Adipose tissue (tissue), 3 donors: ENCODE measurements around the gene ADARB1. TPM values are rescaled to one million over a fixed set of nuclear protein-coding genes. Genes with fewer than 3 reads are reported as not detected.
"Not testable (repeated sequence)": the region's sequence is repeated elsewhere in the genome, so short reads cannot be mapped to it uniquely, and the experiment has no call there.

Experiments used
- H3K27ac ChIP-seq: one replicate; pipeline ENCODE4 v1.5.1; 2013; ENCODE audit warnings: low read depth, low read length
- WGBS, 3 donors: extraction: QIAGEN DNeasy Blood & Tissue Kit; methylation state at CpG; one replicate each; pipeline ENCODE4 v1.1.7; 2013; 5-methylcytosine and 5-hydroxymethylcytosine counted together
- polyA plus RNA-seq, 3 donors: library from polyadenylated mRNA; stranded (reverse); fragments of 200-250 nt; gene quantifications; one replicate each; pipeline ENCODE4 v1.2.3, GENCODE V29; 2013
- donor health status: healthy with polysubstance abuse.
- donor health status: Bipolar disorder and iron deficiency.
- donor health status: healthy.

ADARB1 gene
- polyA plus RNA-seq, 3 donors = 2.7 to 17.9 (median 13.0) TPM

DNA sequence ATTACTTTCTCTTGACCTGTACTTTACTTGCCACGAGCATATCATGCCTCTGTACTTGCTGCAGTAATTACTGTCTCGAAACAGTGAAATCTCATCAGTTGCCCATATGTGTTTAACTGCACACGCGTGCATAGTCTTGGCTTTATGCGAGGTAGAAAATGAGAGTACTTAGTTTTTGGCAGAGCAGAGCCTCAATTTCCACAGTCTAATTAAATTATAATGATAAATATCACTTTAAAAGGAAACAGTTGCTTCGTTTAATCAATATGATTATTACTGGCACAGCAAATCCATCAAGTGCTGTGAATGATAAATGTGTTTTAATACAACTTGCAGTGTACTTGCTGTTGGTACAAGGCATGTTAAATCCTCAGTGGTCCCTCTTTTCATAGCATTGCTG is 47.6 kb downstream of the ADARB1 start:
- WGBS, 3 donors = 92 to 94% (median 93%) methylated on average over 6 of the region's 6 CpGs

DNA sequence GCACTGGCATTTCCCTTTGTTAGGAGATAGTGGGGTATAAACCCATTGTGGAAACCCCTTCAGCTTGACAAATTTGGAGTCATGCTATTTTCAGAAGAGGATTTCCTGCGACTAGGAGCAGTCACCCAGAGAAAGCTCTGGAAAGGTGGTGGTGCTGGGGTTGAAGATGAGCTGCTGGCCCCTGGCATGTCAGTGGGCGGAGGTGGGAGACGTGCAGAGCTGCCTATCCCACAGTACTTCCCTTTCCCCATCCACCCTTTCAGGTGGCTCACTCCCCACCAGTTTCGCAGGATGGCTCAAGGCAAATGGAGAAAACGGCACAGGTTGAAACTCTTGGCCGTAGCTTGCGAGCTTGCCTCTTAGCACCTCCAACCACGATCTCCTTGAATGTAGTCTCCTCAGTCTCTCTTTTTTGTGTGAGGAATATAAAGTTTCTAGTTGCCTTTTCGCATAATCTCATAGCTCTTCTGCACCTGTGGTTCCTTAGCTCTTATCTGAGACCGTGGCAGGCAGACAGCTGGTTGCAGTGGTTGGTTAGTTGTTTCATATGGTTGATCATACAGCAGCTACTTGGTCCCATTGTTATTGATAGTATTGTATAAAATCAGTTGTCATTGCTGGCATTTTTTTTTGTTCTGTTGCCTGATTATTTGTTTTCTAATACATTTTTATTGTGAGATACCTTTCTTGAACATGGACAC is 48.2 kb downstream of the ADARB1 start:
- no peak overlapping the region for H3K27ac ChIP-seq
- WGBS, 3 donors = 86 to 90% (median 87%) methylated on average over 10 of the region's 10 CpGs

More for the DNA sequence above, 47.6 kb downstream of the ADARB1 start:
- no peak overlapping the region for H3K27ac ChIP-seq

DNA sequence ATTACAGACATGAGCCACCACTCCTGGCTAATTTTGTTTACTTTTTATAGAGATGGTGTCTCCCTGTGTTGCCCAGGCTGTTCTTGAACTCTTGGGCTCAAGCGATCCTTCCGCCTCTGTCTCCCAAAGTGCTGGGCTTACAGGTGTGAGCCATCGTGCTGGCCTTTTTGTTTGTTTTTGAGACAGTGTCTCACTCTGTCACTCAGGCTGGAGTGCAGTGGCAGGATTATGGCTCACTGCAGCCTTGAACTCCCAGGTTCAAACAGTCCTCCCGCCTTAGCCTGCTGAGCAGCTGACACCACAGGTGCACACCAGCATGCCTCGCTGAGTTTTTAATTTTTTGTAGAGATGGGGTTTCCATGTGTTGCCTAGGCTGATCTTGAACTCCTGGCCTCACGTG is 49.1 kb downstream of the ADARB1 start:
- H3K27ac ChIP-seq = no peak overlapping the region
- 85 to 92% (median 90%) methylated on average over 6 of the region's 6 CpGs for WGBS, 3 donors

DNA sequence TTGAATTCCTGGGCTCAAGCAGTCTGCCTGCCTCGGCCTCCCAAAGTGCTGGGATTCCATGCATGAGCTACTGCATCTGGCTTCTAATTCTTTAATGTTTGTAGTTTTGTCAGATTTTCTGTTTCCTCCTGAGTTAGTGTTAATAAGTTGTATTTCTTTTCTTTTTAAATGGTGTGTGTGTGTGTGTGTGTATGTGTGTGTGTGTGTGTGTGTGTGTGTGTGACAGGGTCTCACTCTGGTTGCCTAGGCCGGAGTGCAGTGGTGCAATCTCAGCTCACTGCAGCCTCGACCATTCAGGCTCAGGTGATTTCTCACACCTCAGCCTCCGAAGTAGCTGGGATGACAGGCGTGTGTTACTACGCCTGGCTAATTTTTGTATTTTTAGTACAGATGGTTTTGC is 50.2 kb downstream of the ADARB1 start:
- WGBS, 3 donors = 88 to 96% (median 95%) methylated on average over 6 of the region's 6 CpGs
- no peak overlapping the region for H3K27ac ChIP-seq

DNA sequence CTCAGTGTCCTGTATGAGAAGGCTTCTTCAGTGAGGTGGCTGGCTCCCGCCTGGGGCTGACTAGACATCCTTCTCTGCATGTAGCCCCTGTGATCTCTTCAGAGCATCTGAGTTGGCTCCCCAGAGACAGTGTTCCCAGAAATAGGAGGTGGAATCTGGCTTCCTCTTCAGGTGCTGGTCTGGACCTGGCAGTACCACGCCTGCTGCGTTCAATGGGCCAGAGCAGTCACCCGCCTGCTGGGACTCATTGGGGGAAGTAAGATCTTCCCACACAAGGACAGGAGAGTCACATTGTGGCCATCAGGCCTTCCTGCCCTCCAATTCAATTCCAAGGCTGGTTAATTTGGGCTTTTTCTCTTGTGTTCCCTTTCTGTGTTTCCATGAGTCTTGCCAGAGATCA is 51.0 kb downstream of the ADARB1 start:
- WGBS, 3 donors = 78 to 84% (median 83%) methylated on average over 4 of the region's 4 CpGs
- H3K27ac ChIP-seq = no peak overlapping the region

DNA sequence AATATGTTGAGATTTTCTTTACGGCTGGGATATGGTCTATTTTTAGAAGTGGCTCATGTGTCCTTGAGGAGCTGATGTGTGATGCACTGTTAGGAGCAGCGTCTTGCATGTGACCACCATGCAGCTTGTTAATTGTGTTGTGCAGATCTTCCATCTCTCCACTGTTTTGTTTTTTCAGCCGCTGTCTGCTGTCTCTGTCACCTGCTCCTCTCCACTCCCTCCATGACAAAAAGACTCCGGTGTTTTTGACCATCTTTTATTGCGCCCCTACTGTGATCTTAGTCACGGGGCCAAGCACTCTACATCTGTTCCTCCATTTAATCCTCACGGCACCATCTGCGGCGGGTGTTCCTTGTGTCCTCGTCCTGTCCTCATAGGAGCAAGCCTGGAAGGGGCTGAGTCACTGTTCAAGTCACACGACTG is 51.8 kb downstream of the ADARB1 start:
- H3K27ac ChIP-seq = no peak overlapping the region

DNA sequence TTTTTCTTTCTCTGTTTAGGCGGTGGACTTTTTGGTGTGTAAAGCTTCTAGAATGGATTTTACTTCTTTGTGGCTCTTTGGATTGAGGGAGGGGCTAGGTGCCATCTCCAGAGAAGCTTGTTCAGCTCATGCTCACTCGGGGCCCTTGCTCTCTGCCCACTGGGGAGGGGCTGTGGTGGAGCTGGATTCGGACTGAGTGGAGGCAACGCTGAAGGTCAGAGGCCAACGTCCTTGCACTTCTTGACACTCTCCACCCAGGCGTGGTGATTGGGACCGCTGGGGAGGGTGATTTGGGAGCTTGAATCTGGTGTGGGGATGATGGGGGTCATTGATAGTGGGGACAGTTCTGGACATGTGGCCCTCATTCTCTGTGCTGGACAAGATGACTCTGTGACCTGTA is 52.6 kb downstream of the ADARB1 start:
- 85 to 93% (median 91%) methylated on average over 7 of the region's 7 CpGs for WGBS, 3 donors
- no peak overlapping the region for H3K27ac ChIP-seq

More for the DNA sequence above, 51.8 kb downstream of the ADARB1 start:
- WGBS, 3 donors = 86 to 89% (median 88%) methylated on average over 11 of the region's 11 CpGs

DNA sequence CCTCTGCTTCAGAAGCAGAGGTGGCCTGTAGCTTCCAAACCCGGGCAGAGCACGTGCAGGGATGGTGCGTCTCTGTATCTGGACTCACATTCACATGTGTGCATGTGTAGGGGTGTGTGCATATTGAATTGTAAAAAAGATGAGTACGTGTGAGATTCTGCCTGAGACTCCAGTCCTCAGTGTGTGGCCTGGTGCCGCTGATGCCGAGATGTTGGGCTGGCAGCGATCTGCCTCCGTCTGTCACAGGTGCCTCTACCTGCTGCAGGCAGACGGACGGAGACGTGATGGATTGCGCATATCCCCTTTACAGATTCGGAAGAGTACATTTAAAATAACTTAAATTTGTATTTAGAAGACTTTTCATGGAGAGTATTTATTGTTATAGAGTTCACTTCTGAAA is 53.6 kb downstream of the ADARB1 start:
- WGBS, 3 donors = 89 to 94% (median 91%) methylated on average over 13 of the region's 13 CpGs
- H3K27ac ChIP-seq = no peak overlapping the region

DNA sequence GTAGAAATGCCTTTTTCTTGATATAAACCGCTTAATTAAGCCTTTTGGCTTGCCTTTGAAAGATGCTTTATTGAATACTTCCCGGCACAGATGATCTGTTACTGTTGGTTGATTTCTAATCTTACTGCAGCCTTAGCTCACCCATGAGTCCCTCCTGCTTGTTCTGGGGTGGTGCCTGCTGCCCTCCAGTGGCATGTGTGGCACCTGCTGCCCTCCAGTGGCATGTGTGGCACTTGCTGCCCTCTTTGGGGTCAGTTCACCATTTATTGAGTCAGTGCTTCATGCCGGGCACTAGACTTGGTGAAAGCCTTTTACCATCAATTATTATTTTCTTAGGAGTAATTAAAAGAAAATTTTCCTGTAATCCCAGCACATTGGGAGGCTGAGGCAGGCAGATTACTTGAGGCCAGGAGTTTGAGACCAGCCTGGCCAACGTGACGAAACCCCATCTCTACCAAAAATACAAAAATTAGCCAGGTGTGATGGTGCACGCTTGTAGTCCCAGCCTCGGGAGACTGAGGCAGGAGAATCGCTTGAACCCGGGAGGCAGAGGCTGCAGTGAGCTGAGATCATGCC is 54.3 kb downstream of the ADARB1 start:
- H3K27ac ChIP-seq = no peak overlapping the region
- WGBS, 3 donors = 52 to 61% (median 56%) methylated on average over 9 of the region's 9 CpGs

DNA sequence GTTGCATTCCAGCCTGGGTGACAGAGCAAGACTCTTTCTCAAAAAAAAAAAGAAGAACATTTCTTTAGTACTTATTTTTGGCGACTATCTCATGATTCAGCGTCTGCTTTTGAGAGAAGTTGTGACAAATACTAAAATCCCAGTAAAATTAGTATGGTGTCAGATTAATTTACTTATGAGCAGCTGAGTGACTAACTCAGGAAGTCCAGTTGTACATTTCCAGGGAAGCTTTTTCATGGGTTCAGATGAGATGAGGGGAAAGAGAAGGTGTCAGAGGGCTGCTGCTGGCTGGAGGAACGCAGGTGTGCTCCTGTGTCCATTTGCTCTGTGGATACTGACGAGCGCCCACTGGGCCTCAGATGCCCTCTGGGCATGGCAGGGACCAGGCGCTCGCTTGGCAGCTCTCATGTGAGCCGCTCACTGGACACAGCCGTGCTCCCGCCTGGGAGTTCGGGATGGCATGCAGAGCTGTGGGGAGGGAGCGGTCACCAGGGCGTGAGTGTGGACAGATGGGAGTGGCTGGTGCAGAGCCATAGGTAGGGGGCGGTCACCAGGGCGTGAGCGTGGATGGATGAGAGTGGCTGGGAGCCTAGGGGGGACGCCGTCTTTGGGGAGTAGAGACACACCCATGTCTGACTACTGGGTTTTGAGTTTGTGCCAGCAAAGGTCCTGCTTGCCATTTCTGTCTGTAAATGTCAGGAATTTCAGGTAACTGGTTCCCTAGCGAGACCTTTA is 55.0 kb downstream of the ADARB1 start:
- 63 to 78% (median 63%) methylated on average over 19 of the region's 19 CpGs for WGBS, 3 donors
- H3K27ac ChIP-seq = peak overlapping the region; percentile 38

DNA sequence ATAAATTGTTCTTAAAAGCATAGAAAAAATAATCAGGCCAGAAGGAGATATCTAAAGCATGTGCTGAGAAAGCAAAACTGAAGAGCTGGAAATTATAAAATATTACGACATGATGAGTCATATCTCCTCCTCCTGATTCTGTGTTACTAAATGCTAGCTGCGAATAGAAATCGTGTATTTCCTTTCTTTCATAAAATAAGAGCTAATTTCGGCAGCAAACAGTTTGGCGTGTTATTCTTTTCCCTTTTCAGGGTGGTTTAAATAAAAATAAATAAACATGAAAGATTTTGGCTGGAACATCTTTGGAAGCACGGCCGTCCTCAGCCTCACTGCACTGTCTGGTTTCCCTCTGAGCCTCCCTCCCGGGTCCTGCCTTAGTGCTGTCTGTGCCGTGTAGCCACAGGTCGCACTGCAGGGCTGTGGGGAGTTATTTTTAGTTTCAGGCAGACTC is 56.0 kb downstream of the ADARB1 start:
- no peak overlapping the region for H3K27ac ChIP-seq
- WGBS, 3 donors = 10 to 60% (median 11%) methylated on average over 10 of the region's 10 CpGs

DNA sequence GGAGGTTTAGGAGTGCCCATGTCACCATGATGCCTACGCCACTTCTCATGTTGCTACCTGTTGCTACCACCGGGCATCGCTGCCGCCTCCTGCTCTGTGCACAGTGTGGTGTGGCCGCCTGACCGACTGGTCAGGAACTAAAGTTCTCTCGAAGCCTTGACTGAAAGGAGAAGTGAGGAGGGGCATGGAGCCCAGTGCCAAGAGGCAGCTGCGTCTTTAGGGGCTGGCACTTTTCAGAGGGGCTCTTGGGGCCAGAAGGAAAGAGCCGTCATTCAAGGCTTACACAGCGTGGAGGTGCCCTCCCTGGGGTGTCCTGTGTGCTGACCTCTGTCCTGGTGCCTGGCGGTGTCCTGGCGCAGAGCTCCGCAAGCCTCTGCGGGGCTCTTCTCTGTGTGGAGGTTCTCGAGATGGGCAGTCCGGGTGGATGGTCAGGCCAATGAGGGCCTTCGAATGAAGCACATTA is 57.2 kb downstream of the ADARB1 start:
- WGBS, 3 donors = 81 to 90% (median 85%) methylated on average over 17 of the region's 17 CpGs
- no peak overlapping the region for H3K27ac ChIP-seq

DNA sequence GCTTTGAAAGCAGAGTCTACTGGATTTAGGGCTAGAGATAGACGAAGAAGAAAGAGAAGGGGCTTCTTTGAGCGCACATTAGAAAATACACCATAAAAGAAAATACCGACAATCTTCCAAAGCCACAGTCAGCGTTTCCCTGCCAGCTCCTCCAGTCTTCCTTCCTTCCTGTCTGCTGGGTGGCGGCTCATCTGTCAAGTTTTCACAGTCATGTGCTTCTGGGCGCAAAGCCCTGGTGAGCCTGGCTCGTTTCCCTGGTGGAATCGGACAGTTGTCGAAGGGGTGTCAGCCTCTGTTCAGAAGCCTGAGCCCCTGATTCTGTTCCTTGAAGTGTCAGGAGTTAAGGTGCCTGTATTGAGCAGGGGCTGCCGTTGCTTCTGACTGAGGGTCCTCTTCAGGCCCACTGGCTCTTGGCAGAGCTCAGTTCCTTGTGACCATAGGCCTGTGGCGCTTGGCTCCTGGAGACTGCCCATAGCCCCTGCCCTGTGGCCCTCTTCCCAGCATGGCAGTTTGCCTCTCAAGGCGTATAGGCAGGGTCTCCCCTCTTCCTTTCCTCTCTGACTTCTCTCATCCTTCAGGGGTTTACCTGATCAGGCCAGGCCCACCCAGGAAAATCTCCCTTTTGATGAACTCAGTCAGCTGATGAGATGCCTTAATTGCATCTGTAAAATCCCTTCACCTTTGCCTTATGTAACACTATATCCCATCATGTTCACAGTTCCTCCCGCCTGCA is 58.6 kb downstream of the ADARB1 start:
- WGBS, 3 donors = 41 to 75% (median 50%) methylated on average over 13 of the region's 13 CpGs
- no peak overlapping the region for H3K27ac ChIP-seq

DNA sequence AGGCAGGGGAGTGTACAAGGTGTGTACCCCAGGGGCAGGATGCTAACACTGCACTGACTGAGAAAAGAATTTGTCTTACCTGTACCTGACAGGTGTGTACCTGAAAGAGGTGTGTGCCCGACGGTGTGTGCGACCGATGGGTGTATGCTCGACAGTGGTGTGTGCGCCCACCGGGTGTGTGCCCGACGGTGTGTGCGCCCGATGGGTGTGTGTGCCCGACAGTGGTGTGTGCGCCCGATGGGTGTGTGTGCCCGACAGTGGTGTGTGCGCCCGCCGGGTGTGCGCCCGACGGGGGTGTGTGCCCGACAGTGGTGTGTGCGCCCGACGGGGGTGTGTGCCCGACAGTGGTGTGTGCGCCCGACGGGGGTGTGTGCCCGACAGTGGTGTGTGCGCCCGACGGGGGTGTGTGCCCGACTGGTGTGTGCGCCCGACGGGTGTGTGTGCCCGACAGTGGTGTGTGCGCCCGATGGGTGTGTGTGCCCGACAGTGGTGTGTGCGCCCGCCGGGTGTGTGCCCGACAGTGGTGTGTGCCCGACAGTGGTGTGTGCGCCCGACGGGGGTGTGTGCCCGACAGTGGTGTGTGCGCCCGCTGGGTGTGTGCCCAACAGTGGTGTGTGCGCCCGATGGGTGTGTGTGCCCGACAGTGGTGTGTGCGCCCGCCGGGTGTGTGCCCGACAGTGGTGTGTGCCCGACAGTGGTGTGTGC is 59.3 kb downstream of the ADARB1 start:
- WGBS, 3 donors = 95 to 96% (median 95%) methylated on average over 44 to 60 of the region's 60 CpGs
- H3K27ac ChIP-seq = not testable (repeated sequence)

DNA sequence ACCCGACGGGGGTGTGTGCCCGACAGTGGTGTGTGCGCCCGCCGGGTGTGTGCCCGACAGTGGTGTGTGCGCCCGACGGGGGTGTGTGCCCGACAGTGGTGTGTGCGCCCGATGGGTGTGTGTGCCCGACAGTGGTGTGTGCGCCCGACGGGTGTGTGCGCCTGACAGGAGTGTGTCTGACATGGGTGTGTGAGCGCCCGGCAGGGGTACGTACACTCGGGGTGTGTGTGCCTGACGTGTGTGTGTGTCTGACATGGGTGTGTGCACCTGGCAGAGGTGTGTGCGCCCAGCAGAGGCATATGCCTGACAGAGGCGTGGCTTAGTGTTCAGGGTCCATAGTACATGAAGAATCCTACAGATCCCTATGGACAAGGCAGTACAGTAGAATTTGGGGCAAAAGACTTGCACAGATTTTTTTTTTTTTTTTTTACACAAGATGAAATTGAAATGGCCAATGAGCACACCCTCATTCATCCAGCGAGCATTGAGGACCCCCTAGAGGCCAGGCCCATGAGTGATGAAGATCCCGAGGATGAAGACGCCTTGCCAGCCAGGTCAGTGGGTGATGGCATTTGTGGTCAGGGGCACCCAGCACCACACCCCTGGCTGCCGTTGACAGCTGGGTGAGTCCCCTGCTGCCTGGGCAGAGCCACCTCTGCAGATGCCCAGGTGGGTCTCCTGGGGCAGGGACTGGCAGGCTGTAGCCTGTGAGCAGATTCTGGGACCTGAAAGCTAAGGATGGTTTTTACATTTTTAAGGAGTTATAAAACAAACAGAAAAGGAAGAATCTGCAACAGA is 60.1 kb downstream of the ADARB1 start:
- WGBS, 3 donors = 93 to 96% (median 93%) methylated on average over 29 of the region's 29 CpGs
- no peak overlapping the region for H3K27ac ChIP-seq

DNA sequence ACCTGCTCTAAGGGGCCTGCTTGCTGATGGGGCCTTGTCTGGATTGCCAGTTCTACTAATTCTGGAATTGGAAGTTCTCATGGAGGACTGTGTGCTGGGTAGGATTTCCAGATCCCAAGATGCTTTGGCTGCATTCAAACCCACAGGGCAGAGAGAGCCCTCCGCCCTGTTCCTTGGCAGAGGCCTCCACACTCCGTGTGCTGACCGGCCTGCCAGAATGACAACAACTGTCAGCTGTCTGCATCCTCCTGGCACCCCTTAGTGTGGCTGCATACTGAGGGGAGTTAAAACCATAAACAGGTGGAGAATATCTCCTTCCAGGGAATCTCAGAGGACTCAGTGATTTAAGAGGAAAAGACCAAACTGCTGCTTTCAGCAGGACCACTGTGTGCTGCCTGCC is 60.7 kb downstream of the ADARB1 start:
- no peak overlapping the region for H3K27ac ChIP-seq

DNA sequence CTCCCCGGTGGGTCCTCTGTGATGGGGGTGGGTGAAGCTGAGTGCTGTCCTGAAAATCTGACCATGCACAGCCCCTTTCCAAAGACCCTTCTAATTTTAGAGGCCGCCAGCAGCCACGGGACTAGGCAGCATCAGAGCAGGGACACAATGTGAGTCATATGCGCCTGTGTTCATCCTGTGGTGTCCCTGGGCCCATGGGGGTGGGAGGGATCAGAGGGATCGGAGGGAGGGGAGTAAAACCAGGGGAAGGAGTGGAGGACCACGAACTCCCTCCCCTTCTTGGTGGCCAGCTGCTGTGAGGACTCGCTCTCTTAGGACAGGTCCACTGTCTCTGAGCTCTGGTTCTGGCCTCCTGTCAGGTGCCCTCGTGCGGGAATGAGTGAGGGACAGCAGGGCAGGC is 61.5 kb downstream of the ADARB1 start:
- no peak overlapping the region for H3K27ac ChIP-seq
- WGBS, 3 donors = 83 to 87% (median 86%) methylated on average over 9 of the region's 9 CpGs

More for the DNA sequence above, 60.7 kb downstream of the ADARB1 start:
- 66 to 90% (median 69%) methylated on average over 3 of the region's 3 CpGs for WGBS, 3 donors
